ENCODE measurements around the gene DNAH3.
"Not testable (repeated sequence)": the region's sequence is repeated elsewhere in the genome, so short reads cannot be mapped to it uniquely, and the experiment has no call there.

DNAH3 gene

GRCh38 chr16:20984019-20984418 is 166.6 kb downstream of the DNAH3 start:
- DNase-seq = no peak

GRCh38 chr16:20976576-20976975 is 174.1 kb downstream of the DNAH3 start:
- no peak for DNase-seq

- DNase-seq = not testable (repeated sequence)
Observed at GRCh38 chr16:20973201-20973600, 177.4 kb downstream of the DNAH3 start.

GRCh38 chr16:20971401-20971800 is 179.2 kb downstream of the DNAH3 start:
- DNase-seq = no peak

- no peak for DNase-seq
Observed at GRCh38 chr16:20969386-20969785, 181.3 kb downstream of the DNAH3 start.

- DNase-seq = no peak
Observed at GRCh38 chr16:20968765-20969164, 181.9 kb downstream of the DNAH3 start.

GRCh38 chr16:20960899-20961298 is 189.7 kb downstream of the DNAH3 start:
- no peak for DNase-seq

GRCh38 chr16:20957153-20957552 is 193.5 kb downstream of the DNAH3 start:
- DNase-seq = no peak

- DNase-seq = no peak
Observed at GRCh38 chr16:20956319-20956718, 194.3 kb downstream of the DNAH3 start.

GRCh38 chr16:20954574-20954973 is 196.1 kb downstream of the DNAH3 start:
- no peak for DNase-seq

- no peak for DNase-seq
Observed at GRCh38 chr16:20952139-20952920, 198.3 kb downstream of the DNAH3 start.

GRCh38 chr16:20950294-20950693 is 200.4 kb downstream of the DNAH3 start:
- DNase-seq = no peak

GRCh38 chr16:20949660-20950059 is 201.0 kb downstream of the DNAH3 start:
- no peak for DNase-seq

- no peak for DNase-seq
Observed at GRCh38 chr16:20948444-20948843, 202.2 kb downstream of the DNAH3 start.

- DNase-seq = no peak
Observed at GRCh38 chr16:20946015-20946629, 204.5 kb downstream of the DNAH3 start.

- not testable (repeated sequence) for DNase-seq
Observed at GRCh38 chr16:20945575-20945875, 205.1 kb downstream of the DNAH3 start.

GRCh38 chr16:20944861-20945574 is 205.6 kb downstream of the DNAH3 start:
- peak in 2 of 4 experiments; percentile 15 to 47 for DNase-seq

GRCh38 chr16:20942256-20942655 is 208.4 kb downstream of the DNAH3 start:
- no peak for DNase-seq

GRCh38 chr16:20941636-20941926 is 209.1 kb downstream of the DNAH3 start:
- no peak for DNase-seq

GRCh38 chr16:20940871-20941635 is 209.6 kb downstream of the DNAH3 start:
- DNase-seq = no peak

- no peak for DNase-seq
Observed at GRCh38 chr16:20939611-20940010, 211.0 kb downstream of the DNAH3 start.

- DNase-seq = no peak
Observed at GRCh38 chr16:20938426-20938825, 212.2 kb downstream of the DNAH3 start.

- no peak for DNase-seq
Observed at GRCh38 chr16:20937736-20938135, 212.9 kb downstream of the DNAH3 start.

- DNase-seq = no peak
Observed at GRCh38 chr16:20933589-20933988, 217.1 kb downstream of the DNAH3 start.

Measured in activated CD4-positive, CD25-positive, alpha-beta regulatory T cell (primary cell).